GM12873 (cell line): ENCODE measurements around the gene OGFRL1.

Experiments used
- CTCF ChIP-seq: IDR thresholded peaks from 2 replicates; pipeline ENCODE4 v1.5.1; 2012; ENCODE audit warnings: low read depth, mild to moderate bottlenecking, moderate library complexity, low read length, control low read depth; ENCODE audit not compliant: insufficient read depth; ENCODE audit errors: missing control alignments

The OGFRL1 gene

DNA sequence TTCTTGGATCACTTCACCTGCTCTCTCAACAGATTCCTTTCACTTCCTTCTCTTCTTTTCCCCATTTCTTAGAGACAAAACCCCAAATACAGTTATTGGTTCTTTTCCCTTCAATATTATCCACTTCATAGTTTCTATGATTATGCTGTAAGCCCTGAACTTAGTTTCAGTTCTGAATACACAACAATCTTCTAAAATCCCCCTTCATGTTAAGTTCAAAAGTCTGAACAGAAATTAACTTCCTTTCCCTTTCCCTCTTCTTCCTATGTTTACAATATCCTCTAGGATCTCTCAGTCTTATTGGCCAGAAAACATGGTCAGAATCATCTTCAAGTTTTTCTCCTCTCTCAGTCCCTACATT lies 57.7 kb downstream of the OGFRL1 start:
- no peak for TF ChIP-seq CTCF

GRCh38 chr6:71347119-71347518 lies 58.5 kb downstream of the OGFRL1 start:
- TF ChIP-seq CTCF: no peak

DNA sequence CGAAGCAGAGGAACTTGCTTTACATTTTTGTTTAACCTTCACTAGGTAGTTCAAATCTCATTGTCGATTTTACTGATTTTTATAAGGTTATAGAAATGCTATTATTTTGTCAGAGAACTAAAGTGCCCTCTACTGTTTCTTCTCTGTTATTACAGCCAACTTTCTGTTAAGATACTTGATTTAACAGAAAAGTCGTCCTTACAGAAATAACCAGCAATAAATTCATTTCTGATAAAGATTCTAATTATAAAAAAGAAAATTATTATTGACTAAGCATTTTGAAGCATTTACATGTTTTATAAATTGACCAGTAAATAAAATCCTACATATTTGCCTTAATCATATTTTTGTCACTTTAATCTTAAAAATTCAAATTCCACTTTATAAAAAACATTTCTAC lies 60.8 kb downstream of the OGFRL1 start:
- TF ChIP-seq CTCF: peak; percentile 51

GRCh38 chr6:71349976-71350615 lies 61.5 kb downstream of the OGFRL1 start:
- TF ChIP-seq CTCF: no peak

GRCh38 chr6:71351190-71351589 lies 62.6 kb downstream of the OGFRL1 start:
- TF ChIP-seq CTCF: no peak
